Measurements from ENCODE around the gene RND2. TPM values are rescaled to one million over a fixed set of nuclear protein-coding genes. Genes with fewer than 3 reads are reported as not detected.
A peak's percentile ranks its signal among the peaks of the same experiment; 100 is the strongest.

The RND2 gene
- total RNA-seq, 1 donor from 2014 or later = 0.89 TPM

GRCh38 chr17:43020789-43021740 lies 4.0 kb upstream of the RND2 start:
- intact Hi-C loops (cut with DNase I) = loop anchor here (5.0 to 10.0 kb wide), 2 partner anchors 151 to 314 kb away; partner anchors contain the start of gene NBR1

GRCh38 chr17:43021741-43022512 lies 3.1 kb upstream of the RND2 start, which contains the start of gene VAT1:
VAT1 (minus strand) TSS chr17:43022385; CDS start chr17:43022322, 63 bp downstream.
- intact Hi-C loops (cut with DNase I) = loop anchor here (5.0 to 10.0 kb wide), 2 partner anchors 150 to 313 kb away; partner anchors contain the start of gene NBR1
- peak; percentile 94 for DNase-seq (ENCODE audit: low spot score)

More at GRCh38 chr17:43020789-43021740, 4.0 kb upstream of the RND2 start:
- DNase-seq (ENCODE audit: low spot score) = peak; percentile 86

GRCh38 chr17:43025290-43025657 lies 243 bp downstream of the RND2 start:
- DNase-seq (ENCODE audit: low spot score) = no peak
- intact Hi-C loops (cut with DNase I) = loop anchor here (10.0 kb wide), 1 partner anchor 310 kb away; no protein-coding TSS in a partner anchor

- no peak for DNase-seq (ENCODE audit: low spot score)
- intact Hi-C loops (cut with DNase I) = loop anchor here (10.0 kb wide), 1 partner anchor 309 kb away; no protein-coding TSS in a partner anchor
Observed at GRCh38 chr17:43025766-43026537, 921 bp downstream of the RND2 start.

GRCh38 chr17:43026595-43026994 lies 1.6 kb downstream of the RND2 start:
- intact Hi-C loops (cut with DNase I) = loop anchor here (10.0 kb wide), 1 partner anchor 308 kb away; no protein-coding TSS in a partner anchor
- no peak for DNase-seq (ENCODE audit: low spot score)

- intact Hi-C loops (cut with DNase I) = loop anchor here (10.0 kb wide), 1 partner anchor 307 kb away; no protein-coding TSS in a partner anchor
- no peak for DNase-seq (ENCODE audit: low spot score)
Observed at GRCh38 chr17:43027091-43028032, 2.3 kb downstream of the RND2 start.

GRCh38 chr17:43028221-43028861 lies 3.3 kb downstream of the RND2 start:
- DNase-seq (ENCODE audit: low spot score) = no peak
- intact Hi-C loops (cut with DNase I) = loop anchor here (10.0 kb wide), 1 partner anchor 306 kb away; no protein-coding TSS in a partner anchor

GRCh38 chr17:43030137-43030767 lies 5.2 kb downstream of the RND2 start:
- intact Hi-C loops (cut with DNase I) = no loop called here
- no peak for DNase-seq (ENCODE audit: low spot score)

- intact Hi-C loops (cut with DNase I) = no loop called here
- DNase-seq (ENCODE audit: low spot score) = no peak
Observed at GRCh38 chr17:43031666-43032065, 6.6 kb downstream of the RND2 start.

- no peak for DNase-seq (ENCODE audit: low spot score)
- intact Hi-C loops (cut with DNase I) = no loop called here
Observed at GRCh38 chr17:43033948-43034881, 9.2 kb downstream of the RND2 start.

GRCh38 chr17:43034894-43035293 lies 9.9 kb downstream of the RND2 start:
- intact Hi-C loops (cut with DNase I) = no loop called here
- no peak for DNase-seq (ENCODE audit: low spot score)

GRCh38 chr17:43039646-43040045 lies 14.6 kb downstream of the RND2 start:
- intact Hi-C loops (cut with DNase I) = no loop called here
- DNase-seq (ENCODE audit: low spot score) = no peak

GRCh38 chr17:43040655-43041054 lies 15.6 kb downstream of the RND2 start:
- intact Hi-C loops (cut with DNase I) = no loop called here
- peak; percentile 33 for DNase-seq (ENCODE audit: low spot score)

GRCh38 chr17:43042025-43042628 lies 17.1 kb downstream of the RND2 start:
- intact Hi-C loops (cut with DNase I) = no loop called here

GRCh38 chr17:43043307-43043706 lies 18.3 kb downstream of the RND2 start:
- intact Hi-C loops (cut with DNase I) = no loop called here
- DNase-seq (ENCODE audit: low spot score) = no peak

More at GRCh38 chr17:43042025-43042628, 17.1 kb downstream of the RND2 start:
- DNase-seq (ENCODE audit: low spot score) = peak; percentile 17

GRCh38 chr17:43044024-43044423 lies 19.0 kb downstream of the RND2 start:
- DNase-seq (ENCODE audit: low spot score) = peak; percentile 24
- intact Hi-C loops (cut with DNase I) = no loop called here
